Measurements from ENCODE around the gene RELN. TPM values are rescaled to one million over a fixed set of nuclear protein-coding genes. Genes with fewer than 3 reads are reported as not detected.

The RELN gene
- total and polyA plus RNA-seq, 2 experiments from 2014 or later, result 3.9 to 22.0 TPM

DNA sequence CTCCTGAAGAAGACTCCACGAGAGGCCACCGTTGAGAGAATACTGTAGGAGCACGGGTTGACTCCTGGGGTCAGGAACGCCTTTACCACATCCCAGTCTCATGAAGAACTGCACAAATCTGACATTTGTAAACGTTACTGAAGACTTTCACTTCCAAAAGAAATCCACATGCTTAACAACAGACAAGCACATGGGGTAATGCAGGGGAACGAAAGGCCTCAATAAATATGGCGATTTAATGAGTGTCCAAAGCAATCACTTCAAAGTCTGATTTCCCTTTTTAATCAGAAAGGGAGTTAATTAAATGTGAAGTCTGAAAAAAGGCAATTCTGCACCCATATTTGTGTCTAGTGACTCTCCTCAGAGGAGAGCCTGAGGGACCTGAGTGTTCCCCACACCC, 449.1 kb downstream of the RELN start:
- Histone ChIP-seq H3K9me2 (replicated peaks; ENCODE audit: insufficient read depth) (no peaks in the 10 kb centered on the region), H3K4me2 (no peak overlapping the region), H3K27ac (no peak overlapping the region), H3K27me3 (no peaks in the 10 kb centered on the region), H2AFZ (no peak overlapping the region), H3K79me2 (no peaks in the 10 kb centered on the region), H3K4me3 (no peak overlapping the region), H3K36me3 (replicated peaks; ENCODE audit: insufficient read depth, low read depth) (no peaks in the 10 kb centered on the region), H3K4me1 (ENCODE audit: insufficient read depth) (no peaks in the 10 kb centered on the region), H3K9me3 (ENCODE audit: low read depth) (no peaks in the 10 kb centered on the region), H4K20me1 (ENCODE audit: insufficient read depth, poor library complexity, severe bottlenecking) (no peaks in the 10 kb centered on the region)
- TF ChIP-seq, protein P1, sequence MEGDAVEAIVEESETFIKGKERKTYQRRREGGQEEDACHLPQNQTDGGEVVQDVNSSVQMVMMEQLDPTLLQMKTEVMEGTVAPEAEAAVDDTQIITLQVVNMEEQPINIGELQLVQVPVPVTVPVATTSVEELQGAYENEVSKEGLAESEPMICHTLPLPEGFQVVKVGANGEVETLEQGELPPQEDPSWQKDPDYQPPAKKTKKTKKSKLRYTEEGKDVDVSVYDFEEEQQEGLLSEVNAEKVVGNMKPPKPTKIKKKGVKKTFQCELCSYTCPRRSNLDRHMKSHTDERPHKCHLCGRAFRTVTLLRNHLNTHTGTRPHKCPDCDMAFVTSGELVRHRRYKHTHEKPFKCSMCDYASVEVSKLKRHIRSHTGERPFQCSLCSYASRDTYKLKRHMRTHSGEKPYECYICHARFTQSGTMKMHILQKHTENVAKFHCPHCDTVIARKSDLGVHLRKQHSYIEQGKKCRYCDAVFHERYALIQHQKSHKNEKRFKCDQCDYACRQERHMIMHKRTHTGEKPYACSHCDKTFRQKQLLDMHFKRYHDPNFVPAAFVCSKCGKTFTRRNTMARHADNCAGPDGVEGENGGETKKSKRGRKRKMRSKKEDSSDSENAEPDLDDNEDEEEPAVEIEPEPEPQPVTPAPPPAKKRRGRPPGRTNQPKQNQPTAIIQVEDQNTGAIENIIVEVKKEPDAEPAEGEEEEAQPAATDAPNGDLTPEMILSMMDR (IDR thresholded peaks at IDR 0.05; ENCODE audit: poor library complexity), result no peak
- TF ChIP-seq EZH2phosphoT487 (IDR thresholded peaks at IDR 0.05; ENCODE audit: low read depth, severe bottlenecking, unreplicated experiment) (no peak), EZH2 (IDR thresholded peaks at IDR 0.05; ENCODE audit: borderline replicate concordance) (no peak)
- WGBS (ENCODE audit: low lambda C conversion rate, missing lambda C conversion rate), result 83% methylated on average over 7 of the region's 7 CpGs
- DNase-seq (ENCODE audit: low spot score), result no peak

DNA sequence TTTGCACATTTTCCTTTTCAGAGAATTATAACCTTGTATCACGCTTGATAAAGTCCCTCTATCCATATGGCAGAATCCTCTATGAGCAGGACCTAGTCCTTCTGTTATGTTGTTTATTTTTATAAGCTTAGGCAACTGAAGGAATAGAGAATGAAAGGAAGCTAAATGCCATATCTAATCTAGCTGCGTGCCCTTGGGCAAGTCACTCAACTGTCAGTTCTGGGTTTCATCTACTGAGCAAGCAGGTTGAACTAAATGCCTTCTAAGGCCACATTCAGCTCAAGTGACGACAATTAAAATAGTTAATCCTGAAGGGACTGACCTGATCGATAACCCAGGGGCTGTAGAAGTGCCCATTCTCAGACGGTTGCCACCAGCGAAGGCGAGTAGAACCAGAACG, 449.6 kb downstream of the RELN start:
- Histone ChIP-seq H4K20me1 (ENCODE audit: insufficient read depth, poor library complexity, severe bottlenecking) (no peaks in the 10 kb centered on the region), H3K9me3 (ENCODE audit: low read depth) (no peaks in the 10 kb centered on the region), H3K4me2 (no peak overlapping the region), H2AFZ (no peak overlapping the region), H3K79me2 (no peaks in the 10 kb centered on the region), H3K4me1 (ENCODE audit: insufficient read depth) (no peaks in the 10 kb centered on the region), H3K9me2 (replicated peaks; ENCODE audit: insufficient read depth) (no peaks in the 10 kb centered on the region), H3K27me3 (no peaks in the 10 kb centered on the region), H3K36me3 (replicated peaks; ENCODE audit: insufficient read depth, low read depth) (no peaks in the 10 kb centered on the region), H3K4me3 (no peak overlapping the region), H3K27ac (no peak overlapping the region)
- DNase-seq (ENCODE audit: low spot score), result no peak
- WGBS (ENCODE audit: low lambda C conversion rate, missing lambda C conversion rate), result 90% methylated on average over 8 of the region's 8 CpGs
- TF ChIP-seq EZH2 (IDR thresholded peaks at IDR 0.05; ENCODE audit: borderline replicate concordance) (no peak), EZH2phosphoT487 (IDR thresholded peaks at IDR 0.05; ENCODE audit: low read depth, severe bottlenecking, unreplicated experiment) (no peak)
- TF ChIP-seq, protein P1 (IDR thresholded peaks at IDR 0.05; ENCODE audit: poor library complexity), result no peak

DNA sequence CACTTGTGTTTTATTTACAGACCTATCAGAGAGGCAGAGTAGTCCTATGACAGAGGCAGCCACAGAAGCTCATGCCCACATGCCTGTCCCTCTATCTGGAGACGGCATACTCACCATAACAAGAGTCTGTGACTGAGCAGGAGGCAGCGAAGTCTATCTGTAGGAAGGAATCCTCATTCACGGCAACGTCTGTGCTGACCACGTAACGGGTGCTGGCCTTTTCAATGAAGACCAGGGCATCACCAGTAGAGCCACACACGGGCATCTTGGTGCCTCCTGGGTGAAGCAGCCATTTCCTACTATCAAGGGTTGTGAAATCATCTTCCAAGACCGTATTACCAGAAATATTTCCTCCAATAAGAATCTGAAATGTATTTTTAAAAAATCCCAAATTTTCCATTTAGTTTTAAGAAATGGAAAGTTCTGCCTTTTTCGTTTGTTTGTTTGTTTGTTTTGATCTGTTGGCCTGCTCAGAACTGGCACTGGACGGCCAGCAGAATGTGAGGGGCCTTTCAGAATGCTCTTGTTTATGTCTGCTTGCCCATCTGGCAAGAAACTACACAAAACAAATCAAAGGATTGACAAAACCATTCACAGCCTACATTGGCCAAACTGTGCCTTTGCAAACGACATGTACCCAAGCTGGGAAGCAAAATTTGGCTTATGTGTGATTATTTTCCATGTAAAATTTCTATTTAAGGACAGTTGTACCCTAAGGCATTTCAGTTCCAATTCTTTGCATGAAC, 450.3 kb downstream of the RELN start:
- H3K79me2 ChIP-seq, result no peaks in the 10 kb centered on the region
- H4K20me1 ChIP-seq (ENCODE audit: insufficient read depth, poor library complexity, severe bottlenecking), result no peaks in the 10 kb centered on the region
- H3K4me1 ChIP-seq (ENCODE audit: insufficient read depth), result no peaks in the 10 kb centered on the region
- H3K9me2 ChIP-seq (replicated peaks; ENCODE audit: insufficient read depth), result no peaks in the 10 kb centered on the region
- H3K27me3 ChIP-seq, result no peaks in the 10 kb centered on the region
- no peak overlapping the region for H2AFZ ChIP-seq
- H3K4me3 ChIP-seq, result no peak overlapping the region
- H3K4me2 ChIP-seq, result no peak overlapping the region
- H3K27ac ChIP-seq, result no peak overlapping the region
- no peaks in the 10 kb centered on the region for H3K36me3 ChIP-seq (replicated peaks; ENCODE audit: insufficient read depth, low read depth)
- H3K9me3 ChIP-seq (ENCODE audit: low read depth), result no peaks in the 10 kb centered on the region
- TF ChIP-seq EZH2 (IDR thresholded peaks at IDR 0.05; ENCODE audit: borderline replicate concordance) (no peak), EZH2phosphoT487 (IDR thresholded peaks at IDR 0.05; ENCODE audit: low read depth, severe bottlenecking, unreplicated experiment) (no peak)
- TF ChIP-seq, protein P1 (IDR thresholded peaks at IDR 0.05; ENCODE audit: poor library complexity), result no peak
- no peak for DNase-seq (ENCODE audit: low spot score)
- 84% methylated on average over 11 of the region's 11 CpGs for WGBS (ENCODE audit: low lambda C conversion rate, missing lambda C conversion rate)

All from hepatocyte (in vitro differentiated cells).